Activated CD8-positive, alpha-beta memory T cell treated with anti-CD3 and anti-CD28 coated beads for 48 hours (primary cell): ENCODE data around the gene CCL4.

Experiments used
- DNase-seq, 3 experiments: peaks; one replicate each; pipeline ENCODE4 v3.0.0-alpha.2; 2020; ENCODE audit warnings: low read depth in 2 of 3, low spot score in 2 of 3

Gene CCL4

DNA sequence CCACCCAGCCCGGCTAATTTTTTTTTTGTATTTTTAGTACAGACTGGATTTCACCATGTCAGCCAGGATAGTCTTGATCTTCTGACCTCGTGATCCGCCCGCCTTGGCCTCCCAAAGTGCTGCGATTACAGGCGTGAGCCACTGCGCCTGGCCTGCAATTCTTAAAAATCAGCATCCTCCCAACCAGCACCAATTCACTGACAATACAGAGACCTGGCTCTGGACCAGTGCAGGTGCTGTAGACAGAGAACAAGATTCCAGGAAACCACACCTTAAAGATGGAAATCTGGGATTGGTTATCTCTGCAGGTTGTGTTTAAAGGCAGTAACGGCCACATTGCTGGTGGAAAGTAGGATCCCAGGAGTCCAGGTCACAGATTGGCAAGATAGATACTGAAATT lies 39.2 kb downstream of the CCL4 start:
- DNase-seq: no peak

DNA sequence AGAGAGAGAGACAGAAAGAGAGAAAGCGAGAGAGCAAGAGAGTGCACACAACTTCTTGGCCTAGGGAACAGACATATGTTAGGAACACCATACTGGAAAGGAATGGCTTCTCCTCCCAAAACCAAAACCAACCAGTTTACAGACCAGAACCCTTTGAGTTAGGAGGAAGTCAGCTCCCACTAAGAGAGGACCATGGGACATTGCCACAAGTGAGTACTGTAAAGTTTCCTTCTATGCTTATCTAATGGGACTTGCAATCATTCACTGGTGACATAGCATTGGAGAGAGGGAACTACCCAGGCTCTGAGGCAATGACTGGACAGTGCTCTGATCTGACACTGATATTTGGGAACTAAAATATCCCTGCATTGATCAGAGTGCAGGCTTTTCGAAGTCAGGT lies 40.4 kb downstream of the CCL4 start:
- DNase-seq: no peak

DNA sequence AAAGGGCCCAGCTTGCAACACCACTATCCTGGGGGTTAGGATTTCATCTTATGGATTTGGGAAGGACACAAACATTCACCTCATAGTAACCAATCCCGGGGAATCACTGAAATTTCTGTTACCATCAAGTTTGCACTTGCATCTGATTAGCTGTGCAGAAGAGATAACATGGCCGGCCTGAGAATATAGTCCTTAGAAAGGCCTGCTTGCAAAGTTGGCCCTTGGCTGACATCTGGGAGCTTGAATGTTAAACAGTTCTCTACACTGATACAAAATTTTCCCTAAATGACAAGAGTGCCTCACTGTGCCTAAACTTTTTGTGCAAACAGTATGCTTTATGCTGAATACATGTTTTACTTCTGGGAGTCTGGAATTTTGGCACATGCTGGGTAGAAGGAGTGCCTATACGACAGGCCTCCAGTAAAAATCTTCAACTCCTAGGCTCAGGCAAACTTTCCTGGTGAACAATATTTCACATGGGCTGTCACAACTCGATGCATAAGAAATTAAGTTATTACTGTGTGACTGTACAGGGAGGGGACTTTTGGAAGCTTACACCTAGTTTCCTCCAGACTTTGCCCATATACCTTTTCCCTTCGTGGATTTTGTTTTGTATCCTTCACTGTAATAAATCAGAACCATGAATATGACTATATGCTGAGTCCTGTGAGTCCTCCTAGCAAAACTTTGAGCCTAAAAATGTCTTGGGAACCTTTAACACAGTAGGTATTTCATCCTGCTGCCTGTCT lies 41.5 kb downstream of the CCL4 start:
- DNase-seq: no peak

DNA sequence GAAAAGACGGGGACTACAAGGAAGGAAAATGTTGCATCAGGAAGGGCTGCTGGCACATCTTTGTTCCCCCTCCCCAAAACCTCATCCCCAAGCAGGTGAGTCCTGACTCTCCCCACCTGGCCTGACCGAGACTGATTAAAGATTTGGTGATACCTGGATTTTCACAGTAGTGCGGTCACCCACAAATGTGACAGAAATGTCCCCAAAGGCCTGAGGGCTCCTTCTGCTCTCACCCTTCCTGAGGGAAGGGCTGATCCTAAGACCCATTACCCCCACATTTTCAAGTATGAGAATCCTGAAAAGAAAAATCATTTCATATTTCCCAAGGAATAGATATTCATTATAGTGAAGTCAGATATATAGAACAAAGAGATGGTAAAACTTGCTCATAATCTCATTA lies 44.0 kb downstream of the CCL4 start:
- no peak for DNase-seq

DNA sequence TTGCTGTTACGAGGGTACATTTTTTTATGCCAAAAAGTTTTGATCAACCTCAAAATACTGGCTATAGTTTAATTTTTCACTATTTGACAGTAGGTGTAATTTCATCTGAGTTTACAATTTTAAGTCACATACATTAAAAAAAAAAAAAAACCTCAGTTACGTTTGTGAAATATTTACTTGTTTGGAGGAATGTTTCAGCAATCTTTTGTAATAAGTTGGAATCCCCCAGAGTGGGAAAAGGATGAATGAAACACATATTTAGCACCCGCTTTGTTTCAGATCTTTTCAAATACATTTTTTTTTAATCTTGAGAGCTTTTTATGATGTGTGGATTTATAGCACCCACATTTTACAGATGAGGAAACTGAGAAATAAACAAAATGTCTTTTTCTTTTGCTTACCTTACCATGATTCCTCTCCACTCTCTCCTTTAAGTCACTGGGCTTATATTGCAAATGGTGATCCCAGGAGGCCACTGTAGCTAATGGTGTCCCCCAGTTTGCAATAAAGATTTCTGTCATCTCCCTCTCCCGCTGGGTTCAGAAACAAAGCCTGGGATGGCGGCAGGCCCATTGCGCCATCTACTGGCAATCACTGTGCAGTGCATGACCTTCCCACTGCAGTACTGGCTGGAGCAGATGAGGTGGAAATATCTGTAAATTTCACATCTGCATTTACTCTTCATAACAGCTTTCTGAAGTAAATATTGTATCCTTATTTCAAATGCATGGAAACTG lies 45.1 kb downstream of the CCL4 start:
- peak; percentile 42 to 49 (median 44) for DNase-seq

DNA sequence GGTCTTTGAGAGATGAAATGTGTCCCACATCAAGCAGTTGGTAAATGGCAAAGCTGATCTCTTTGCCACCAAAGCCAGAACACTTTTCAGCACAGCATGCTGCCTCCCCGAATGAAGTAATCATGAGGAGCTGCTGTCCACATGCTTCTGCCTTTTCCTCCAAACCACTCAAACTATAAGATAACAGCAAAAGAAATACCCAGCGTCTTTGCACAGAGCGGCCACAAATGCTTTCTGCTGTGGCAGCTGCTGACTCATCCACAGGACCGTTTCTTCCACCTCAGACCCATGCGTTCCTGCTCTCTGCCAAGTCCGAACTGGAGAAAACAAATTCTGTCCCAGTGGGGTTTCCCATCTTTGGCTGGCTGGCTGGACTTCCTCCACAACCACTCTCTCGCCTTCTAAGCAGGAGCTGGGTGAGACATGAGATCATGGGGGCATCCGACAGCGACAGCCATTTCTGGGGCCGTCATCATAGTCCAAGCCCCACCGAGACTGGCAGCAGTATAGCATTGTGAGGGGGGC lies 45.7 kb downstream of the CCL4 start:
- no peak for DNase-seq

DNA sequence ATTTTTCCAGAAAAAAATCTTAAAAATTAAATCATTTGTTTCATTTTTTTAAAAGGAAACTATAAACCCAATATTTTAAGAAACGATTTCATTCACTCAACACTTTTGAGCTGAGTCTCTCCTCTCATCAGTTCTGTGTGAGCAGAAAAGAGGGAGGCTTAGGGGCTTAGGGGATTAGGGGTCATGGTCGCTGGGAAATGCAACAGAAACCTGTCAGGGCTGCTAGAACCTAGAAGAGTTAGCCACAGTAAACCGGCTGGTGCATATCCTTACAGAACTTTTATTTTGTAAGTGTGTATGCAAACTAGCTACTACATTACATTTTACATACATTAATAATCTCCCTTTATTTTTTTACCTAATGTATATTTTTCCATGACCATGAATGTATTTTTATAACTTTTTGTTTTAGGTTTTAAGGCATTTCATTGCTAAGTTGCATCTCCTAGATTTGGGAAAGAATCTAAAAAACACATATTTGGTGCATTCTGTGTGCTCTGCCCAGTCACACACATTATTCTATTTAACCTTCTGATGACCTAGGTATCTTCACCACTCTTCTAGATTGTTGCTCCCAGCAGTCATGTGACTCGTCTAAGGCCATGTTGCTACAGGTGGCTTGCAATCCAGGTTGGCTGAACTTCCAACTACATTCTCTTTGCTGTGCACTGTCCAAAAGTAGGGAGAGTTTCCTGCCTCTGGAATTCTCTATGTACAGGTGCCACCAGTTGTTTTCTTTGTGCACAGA lies 48.4 kb downstream of the CCL4 start:
- no peak for DNase-seq

DNA sequence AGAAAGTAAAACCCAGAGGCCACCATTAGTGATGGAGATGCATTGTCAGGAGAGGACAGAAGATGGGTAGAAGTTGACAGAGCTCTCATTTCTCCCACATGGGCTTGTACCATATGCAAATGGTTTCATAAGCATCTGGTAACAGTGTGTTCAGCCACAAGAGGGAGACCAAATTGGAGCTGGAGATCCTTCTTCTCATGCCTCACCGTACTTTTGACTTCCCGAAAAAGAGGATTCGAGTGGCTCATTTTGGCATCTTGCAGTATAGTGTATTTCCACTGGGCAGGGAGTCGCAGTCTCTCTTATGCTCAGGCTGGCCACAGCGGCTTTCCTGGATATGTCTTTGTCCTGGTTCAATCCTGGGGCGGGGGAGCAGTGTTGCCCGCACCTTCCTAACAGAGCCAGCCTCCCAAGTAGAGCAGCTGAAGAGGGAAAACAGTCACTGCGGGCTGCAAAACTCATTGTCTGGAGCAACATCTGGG lies 49.1 kb downstream of the CCL4 start:
- no peak for DNase-seq

DNA sequence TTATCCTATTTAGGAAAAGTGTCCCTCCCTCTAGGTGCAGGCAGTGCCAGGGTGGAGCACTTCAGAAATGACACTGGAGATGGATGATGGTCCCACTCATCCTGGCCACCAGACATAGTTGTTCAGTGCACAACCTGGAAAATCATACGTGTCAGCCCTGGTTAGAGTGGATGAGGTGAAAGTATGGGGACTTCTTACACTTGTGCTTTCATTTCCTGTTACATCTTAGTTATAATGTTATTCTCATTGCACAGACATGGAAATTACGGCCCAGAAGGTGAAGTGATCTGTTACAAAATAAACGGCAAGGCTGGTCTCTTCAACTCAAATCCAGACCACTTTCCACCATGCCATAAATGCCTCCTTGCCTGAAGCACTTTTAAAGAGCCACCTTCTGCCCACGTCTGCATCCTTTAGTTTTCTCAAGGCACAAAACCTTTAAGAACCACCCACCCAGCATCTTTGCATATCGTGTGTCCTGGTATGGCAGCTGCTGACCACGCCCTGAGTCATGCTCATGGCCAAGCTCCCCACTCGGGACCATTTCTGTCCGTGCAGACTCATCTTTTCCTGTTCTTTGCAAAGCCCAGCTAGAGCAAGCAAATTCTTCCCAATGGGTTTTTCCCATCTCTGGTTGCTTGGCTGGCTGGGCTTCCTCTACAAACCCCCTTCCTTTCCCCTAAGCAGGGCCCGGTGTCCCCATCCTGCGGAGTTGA lies 50.4 kb downstream of the CCL4 start:
- DNase-seq: no peak
